Activated CD4-positive, alpha-beta T cell treated with anti-CD3 and anti-CD28 coated beads, Interleukin-2, amount 50 U/mL, for 48 hours (primary cell): ENCODE results near the gene TBC1D17.

ENCODE experiments used
- DNase-seq, 2 experiments: peaks; one replicate each; pipeline ENCODE4 v3.0.0-alpha.2; 2020

TBC1D17 gene

GRCh38 chr19:49862391-49863253, 14.9 kb upstream of the TBC1D17 start:
- DNase-seq: no peak

GRCh38 chr19:49863254-49863934, 14.1 kb upstream of the TBC1D17 start:
- no peak for DNase-seq

DNA sequence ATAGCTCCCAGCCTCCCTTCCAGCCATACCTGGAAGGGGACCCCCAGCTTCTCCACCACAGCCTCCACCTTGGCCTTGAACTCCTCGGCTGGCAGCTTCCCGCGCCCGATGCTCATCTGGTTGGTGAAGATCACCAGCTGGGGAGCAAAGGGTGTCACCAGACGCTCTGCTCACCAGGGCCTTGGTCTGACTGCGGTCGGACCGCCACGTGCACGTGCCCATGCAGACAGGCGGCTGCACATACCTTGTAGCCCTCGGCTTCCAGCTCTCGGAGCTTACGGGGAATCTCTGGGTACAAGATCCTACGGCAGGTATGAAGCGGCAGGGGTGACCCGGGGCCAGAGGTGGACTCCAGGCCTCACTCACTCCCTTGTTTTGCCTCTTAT, 13.6 kb upstream of the TBC1D17 start:
- DNase-seq: no peak

- DNase-seq: no peak
These were observed 12.6 kb upstream of the TBC1D17 start for GRCh38 chr19:49864890-49865289.

DNA sequence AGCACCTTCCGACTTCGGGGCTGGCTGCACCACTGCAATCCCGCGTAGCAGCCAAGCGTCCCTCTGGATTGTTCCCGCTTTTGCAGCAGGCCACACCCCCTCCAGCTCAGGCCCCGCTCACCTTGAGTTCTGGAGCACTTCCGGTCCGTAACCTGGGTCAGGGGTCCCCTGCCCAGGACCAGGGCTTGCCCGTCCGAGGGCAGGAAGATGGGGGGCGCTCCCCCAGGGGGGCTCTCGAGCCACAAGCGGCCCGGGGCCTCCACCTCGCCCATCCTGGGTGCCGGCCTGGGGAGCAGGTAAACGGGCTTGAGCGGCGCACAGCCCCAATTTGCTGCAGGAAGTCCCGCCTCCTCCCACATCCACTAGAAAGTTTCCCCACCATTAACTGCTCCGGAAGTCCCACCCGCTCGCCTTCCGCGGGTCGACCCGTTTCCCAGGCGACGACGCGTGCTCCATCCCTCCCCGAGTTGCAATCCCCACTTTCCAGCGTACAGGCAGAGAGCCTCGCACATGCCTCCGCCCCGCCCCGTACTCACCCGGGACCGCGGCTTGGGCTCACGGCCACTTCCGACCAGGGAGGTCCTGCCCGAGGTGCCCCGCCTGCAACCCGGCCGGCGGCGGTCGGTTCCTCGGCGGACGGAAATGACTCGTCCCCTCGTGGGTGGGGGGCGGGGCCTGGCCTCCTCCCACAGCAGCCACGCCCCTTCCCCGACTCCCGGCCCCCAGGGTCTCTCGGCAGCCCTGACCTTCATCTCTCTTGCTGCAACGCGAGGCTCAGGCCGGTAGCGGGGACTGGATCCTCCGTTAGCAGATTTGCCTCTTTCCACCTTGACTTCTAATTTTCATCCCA, 10.3 kb upstream of the TBC1D17 start, which contains the start of gene PNKP:
TSS of gene PNKP (minus strand) at position 644 of the 850 bp plus-strand sequence. CDS start at position 272, 372 bp downstream.
- DNase-seq: peak; percentile 85 to 86

DNA sequence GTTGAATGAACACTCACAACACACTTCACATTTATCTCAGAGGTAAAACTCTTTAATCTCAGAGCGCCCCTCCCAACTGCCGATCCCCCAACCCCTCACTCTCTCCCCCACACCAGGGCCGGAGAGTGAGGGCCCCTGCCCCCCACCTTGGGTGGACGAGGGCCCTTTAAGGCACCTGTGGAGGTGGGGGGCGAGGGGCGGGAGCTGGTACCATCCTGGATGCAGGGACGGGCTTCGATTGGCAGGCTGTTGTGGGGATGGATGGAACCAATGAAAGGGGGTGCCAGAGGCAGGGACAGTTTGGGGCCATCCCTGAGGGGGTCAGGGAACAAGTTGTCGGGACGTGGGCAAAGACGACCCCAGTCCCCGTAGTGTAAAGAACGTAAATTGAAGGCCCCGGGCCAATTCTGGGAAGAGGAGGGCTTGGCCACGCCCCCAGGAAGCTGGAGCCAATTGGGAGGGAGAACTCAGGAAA, 8.5 kb upstream of the TBC1D17 start:
- DNase-seq: peak in 1 of 2 experiments; percentile 86

DNA sequence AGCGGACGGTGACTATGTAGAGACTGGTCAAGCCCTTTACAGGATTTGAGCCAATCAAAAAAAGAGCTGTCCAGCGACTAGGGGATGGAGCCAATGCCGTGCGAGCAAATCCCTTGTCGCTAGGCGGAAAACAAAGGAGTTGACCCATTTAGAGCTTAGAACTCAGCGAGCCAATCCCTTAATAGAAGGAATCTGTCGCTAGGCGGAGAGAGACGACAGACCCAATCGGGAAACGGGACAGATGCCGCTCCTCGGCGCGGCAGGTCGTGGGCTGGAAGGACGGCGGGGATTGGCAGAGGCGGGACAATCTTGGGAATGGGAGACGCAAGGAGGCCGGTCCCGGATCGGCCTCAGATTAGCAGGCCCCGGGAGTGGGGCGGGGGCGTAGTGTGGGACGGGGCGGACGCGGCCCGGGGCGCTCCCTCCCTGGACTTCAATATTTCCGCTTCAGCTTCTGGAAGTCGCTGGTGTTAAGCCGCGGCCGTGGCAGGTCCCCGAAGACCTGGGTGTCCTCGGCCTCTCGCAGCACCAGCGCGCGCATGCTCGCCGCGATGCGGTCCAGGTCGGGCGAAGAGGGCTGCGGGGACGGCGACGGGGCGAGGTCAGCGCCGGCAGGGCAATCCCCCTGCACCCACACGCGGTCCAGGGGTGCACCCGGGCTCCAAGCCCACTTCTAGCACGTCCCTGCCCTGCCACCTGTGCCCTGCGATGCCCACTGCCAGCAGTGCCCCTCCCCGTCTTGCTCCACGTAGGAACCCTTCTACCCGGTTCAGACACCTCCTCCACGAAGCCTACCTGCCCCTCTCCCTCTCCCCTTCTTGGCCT, 7.8 kb upstream of the TBC1D17 start:
- DNase-seq: peak; percentile 88 to 93

- DNase-seq: no peak
These were observed 7.1 kb upstream of the TBC1D17 start for GRCh38 chr19:49870309-49870901.

- DNase-seq: no peak
These were observed 6.0 kb upstream of the TBC1D17 start for GRCh38 chr19:49871349-49871985.

DNA sequence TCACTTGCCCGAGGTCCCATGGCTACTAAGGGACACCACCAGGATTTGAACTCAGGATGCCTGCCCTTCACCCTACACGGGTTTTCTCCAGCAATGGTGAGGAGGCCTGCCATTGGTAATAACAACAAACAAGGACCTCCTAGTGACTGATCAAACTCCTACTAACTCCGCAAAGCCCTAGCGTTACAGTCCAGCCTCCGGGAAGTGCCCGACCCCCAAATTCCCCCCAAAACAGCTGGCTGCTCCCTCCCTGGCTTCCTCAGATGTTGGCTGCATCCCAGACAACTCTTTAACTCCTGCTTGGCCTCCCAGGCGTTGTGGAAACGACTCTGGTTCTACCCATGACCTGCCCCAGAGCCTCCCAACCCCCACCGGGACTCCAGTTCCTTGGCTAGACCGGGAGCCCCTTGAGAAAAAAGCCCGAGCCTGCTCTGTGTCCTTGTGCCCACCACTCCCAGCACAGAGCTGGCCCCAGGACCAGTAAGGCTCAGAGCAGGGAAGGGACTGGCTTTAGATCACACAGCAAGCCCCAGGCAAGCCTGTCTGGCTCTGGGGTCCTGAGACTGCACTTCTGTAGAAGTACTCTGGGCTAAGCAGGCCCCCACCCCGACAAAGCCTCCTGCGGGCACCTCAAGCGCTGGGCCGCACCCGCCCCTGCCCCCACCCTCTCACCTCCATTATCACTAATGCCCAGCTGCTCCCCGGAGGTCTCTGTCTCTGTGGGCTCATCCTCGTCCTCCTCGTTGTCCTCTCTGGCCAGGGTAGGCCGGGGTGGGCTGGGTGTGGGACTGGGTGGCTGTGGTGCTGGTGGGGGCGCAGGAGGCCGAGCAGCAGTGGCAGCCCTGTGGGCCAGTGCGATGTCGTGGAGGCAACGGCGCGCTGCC, 5.0 kb upstream of the TBC1D17 start:
- no peak for DNase-seq

DNA sequence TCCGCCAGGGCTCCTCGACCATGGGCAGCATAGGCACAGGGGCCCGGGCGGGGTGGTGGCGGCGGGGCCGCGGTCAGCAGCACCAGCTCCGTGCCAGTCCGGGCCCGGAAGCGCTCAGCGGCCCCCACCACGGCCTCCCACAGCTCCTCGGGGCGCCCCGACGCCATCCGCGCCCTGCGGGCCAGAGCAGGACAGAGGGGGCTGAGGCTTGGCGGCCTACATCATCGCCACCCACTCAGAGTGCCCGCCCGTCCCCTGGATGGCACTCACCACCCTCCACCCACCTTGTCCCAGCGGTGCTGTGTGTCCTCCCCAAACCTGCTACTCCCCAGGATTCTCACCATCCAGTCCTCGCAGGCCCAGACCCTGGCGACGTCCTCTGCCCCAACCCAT, 4.4 kb upstream of the TBC1D17 start:
- DNase-seq: no peak

DNA sequence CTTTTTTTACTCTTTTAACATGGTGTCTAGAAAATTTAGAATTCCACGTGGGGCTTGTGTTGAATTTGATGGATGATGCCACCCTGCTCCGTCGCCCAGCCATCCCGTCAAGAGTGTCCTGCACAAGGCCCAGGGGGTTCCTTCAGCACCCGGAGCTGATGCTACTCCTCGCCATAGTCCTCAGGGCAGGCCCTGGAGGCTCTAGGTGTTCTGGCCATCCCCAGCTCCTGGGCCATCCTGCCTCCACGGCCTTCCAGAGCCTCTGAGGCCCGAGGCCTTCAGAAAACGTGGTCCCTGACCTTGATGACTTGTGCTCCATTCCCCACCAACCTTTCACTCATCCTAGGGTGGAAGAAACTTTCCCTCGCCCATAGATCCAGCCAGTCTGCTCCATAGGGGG, 3.7 kb upstream of the TBC1D17 start:
- DNase-seq: no peak

DNA sequence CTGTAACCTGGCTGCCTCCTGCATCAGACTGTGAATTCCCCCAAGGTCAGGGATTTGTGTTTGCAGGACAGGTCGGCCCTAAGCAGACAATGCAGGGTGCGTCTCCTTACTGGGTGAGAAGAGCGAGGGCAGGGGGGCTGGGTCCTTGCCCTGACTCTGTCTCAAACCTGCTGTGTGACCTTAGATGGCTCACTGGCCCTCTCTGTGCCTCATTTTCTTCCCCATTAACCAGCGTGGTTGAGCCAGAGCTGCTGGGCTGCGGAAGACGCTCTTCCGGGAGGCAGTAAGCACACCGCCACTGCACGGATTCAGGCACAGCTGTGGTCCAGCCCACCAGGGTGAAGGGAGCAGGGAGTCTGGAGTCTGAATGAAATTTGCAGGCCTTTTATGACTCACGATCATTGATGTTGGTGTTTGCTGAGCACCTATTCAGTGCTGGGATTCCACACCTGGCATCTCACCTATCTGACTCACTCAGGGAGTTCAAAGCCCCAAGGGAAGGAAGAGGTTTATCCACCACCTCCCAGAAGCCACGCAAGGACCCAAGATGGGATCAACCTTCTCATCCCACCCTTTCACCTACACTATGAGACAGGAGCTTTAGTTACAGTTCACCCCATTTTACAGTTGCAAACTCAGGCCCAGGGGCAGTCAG, 2.9 kb upstream of the TBC1D17 start:
- DNase-seq: no peak

DNA sequence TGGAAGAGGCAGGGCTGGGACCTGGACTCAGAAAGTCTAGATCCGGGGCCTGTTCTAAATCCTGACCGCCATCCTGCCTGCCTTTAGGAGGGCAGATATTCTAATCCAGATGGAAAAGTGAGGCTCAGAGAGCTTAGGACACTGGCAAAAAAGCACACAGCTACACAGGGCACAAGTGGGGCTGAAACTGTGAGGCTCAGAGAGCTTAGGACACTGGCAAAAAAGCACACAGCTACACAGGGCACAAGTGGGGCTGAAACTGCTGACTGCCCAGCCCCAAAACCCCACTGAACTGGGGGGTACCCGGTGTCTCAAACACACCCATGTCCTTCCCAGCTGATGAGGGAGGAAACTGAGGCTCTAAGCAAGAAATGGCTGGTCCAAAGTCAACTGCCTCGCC, 2.3 kb upstream of the TBC1D17 start:
- DNase-seq: no peak

DNA sequence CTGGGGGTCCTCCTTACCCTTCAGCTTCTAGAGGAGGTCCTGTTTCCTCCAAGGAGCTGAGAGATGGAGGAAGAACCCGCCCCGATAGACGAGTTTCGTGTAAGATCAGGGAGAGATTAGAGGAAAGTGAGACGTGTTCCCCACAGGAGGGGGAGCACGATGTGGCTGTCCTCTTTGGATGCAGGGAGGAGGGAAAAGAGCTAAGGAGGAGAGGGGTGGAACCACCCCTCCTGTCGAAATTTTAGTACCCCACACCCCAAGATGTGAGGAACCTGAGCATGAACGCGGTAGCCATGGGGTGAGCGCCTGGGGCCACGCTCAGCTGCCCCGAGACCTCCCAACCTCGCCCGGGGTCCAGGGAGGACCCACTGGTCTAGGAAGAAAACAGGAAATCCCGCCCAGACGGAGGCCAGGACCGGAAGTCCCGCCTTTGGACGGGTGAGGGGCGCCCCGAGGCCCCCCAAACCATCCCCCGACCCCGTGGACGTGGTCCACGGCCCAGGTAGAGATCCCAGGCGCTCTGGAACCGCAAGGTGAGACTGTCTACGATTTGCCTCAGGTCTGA, 1.6 kb upstream of the TBC1D17 start:
- peak; percentile 67 to 74 for DNase-seq

DNA sequence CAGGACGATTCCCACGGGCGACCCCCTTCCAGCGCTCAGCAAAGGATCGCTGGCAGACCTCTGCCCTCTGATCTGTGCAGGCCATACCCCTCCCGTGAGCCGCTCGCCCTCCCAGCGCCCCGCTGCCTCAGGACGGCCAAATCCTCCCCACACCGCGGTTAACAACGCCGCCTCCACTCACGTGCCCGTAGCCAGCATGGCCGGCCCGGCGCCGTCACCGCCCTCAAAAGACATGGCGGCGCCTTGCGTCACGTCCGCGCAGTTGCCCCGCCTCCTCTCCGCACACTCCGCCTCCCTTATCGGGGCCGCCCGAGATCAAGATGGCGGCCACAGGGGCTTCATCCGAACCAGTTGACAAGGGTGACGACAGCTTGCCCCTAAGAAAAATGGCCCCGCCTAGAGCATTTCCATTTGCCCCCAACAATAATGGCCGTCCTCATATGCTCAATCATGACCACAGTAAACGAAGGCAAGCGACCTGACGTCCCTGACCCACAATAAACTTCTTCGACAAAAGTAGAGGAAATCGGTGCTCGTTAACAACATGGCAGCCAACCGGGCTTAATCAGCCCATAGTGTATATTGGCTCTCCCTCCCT, 981 bp upstream of the TBC1D17 start:
- peak; percentile 98 for DNase-seq

- peak; percentile 100 for DNase-seq
These were observed 609 bp downstream of the TBC1D17 start for GRCh38 chr19:49877879-49878743.

DNA sequence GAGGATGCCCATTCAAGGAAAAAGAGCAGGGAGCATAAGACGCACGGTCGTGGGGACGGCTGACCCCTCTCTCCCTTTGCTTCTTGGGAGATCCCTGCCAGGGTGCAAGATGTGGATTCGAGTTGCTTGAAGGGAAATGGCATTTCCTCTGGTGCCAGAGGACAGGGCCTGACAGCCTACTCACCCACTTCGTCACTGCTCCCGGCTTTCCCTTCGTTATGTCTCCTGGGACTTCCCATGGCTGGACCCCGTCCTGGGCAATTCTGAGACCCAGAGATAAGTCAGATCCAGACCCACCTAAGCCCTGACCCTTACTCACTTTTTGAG, 1.2 kb downstream of the TBC1D17 start:
- no peak for DNase-seq
